Activated T-cell treated with anti-CD3 and anti-CD28 coated beads, Interleukin-2, amount 50 U/mL, for 72 hours (primary cell): Measurements from ENCODE around the gene ALOX15. TPM values are rescaled to one million over a fixed set of nuclear protein-coding genes. Genes with fewer than 3 reads are reported as not detected.
"Not testable (repeated sequence)": the region's sequence is repeated elsewhere in the genome, so short reads cannot be mapped to it uniquely, and the experiment has no call there.

Experiments
- ATAC-seq, 2 donors: fragments of 150-1000 bp; cut with Tn5 transposase; replicated peaks in 1 of 2; 2 replicates each; pipeline ENCODE4 v1.10.0; 2021; ENCODE audit warnings: moderate library complexity in 2 of 2, mild to moderate bottlenecking in 1 of 2
- DNase-seq, 2 donors: peaks; one replicate each; pipeline ENCODE4 v3.0.0; 2021 to 2022; ENCODE audit warnings: mixed read lengths in 1 of 2
- H3K27ac Mint-ChIP-seq: one replicate; pipeline ENCODE4 v1.8.0; 2022; ENCODE audit warnings: mild to moderate bottlenecking, moderate library complexity, mixed read lengths
- H3K27me3 Mint-ChIP-seq: one replicate; pipeline ENCODE4 v1.8.0; 2022; ENCODE audit warnings: low read depth, mixed read lengths
- H3K36me3 Mint-ChIP-seq, 2 donors: one replicate each; pipeline ENCODE4 v1.8.0; 2022; ENCODE audit warnings: mixed read lengths in 2 of 2, mild to moderate bottlenecking in 1 of 2; ENCODE audit not compliant: insufficient read depth in 2 of 2
- H3K4me1 Mint-ChIP-seq: one replicate; pipeline ENCODE4 v1.8.0; 2022; ENCODE audit warnings: low read depth, mixed read lengths
- H3K4me3 Mint-ChIP-seq, 2 donors: one replicate each; pipeline ENCODE4 v1.8.0; 2022; ENCODE audit warnings: mild to moderate bottlenecking in 2 of 2, mixed read lengths in 2 of 2, moderate library complexity in 2 of 2
- H3K9me3 Mint-ChIP-seq, 2 donors: one replicate each; pipeline ENCODE4 v1.8.0; 2022; ENCODE audit warnings: mixed read lengths in 2 of 2
- total RNA-seq, 2 donors: library from RNA; stranded (reverse); gene quantifications; one replicate each; pipeline ENCODE4 v1.2.3, GENCODE V29; 2022

The ALOX15 gene
- total RNA-seq, 2 donors from 2014 or later, result 0.26 TPM; not detected in 1

GRCh38 chr17:4672055-4672630 lies 30.7 kb upstream of the ALOX15 start:
- peaks cover 11% of the 10 kb centered on the region in 2 donors for H3K36me3 Mint-ChIP-seq
- H3K4me1 Mint-ChIP-seq, result no peaks in the 10 kb centered on the region
- no peak for ATAC-seq
- H3K27me3 Mint-ChIP-seq, result no peaks in the 10 kb centered on the region
- peak overlapping the region; percentile 2 for H3K27ac Mint-ChIP-seq
- H3K9me3 Mint-ChIP-seq, result no peaks in the 10 kb centered on the region
- DNase-seq, result no peak
- H3K4me3 Mint-ChIP-seq, result no peak overlapping the region

- no peak overlapping the region for H3K4me3 Mint-ChIP-seq
- H3K27ac Mint-ChIP-seq, result no peak overlapping the region
- peaks cover 4 to 9% of the 10 kb centered on the region in 2 donors for H3K36me3 Mint-ChIP-seq
- ATAC-seq, result no peak
- DNase-seq, result no peak
- H3K9me3 Mint-ChIP-seq, result no peaks in the 10 kb centered on the region
- no peaks in the 10 kb centered on the region for H3K4me1 Mint-ChIP-seq
- H3K27me3 Mint-ChIP-seq, result peaks cover 21% of the 10 kb centered on the region
These were observed 25.7 kb upstream of the ALOX15 start for GRCh38 chr17:4667166-4667565.

- ATAC-seq (no peak), DNase-seq (no peak)
- no peaks in the 10 kb centered on the region for H3K9me3 Mint-ChIP-seq
- H3K27ac Mint-ChIP-seq, result no peak overlapping the region
- no peak overlapping the region for H3K4me3 Mint-ChIP-seq
- peaks cover 1 to 6% of the 10 kb centered on the region in 2 donors for H3K36me3 Mint-ChIP-seq
- H3K4me1 Mint-ChIP-seq, result no peaks in the 10 kb centered on the region
- peaks cover 21% of the 10 kb centered on the region for H3K27me3 Mint-ChIP-seq
These were observed 24.8 kb upstream of the ALOX15 start for GRCh38 chr17:4666296-4666695.

- H3K36me3 Mint-ChIP-seq, result no peaks in the 10 kb centered on the region
- H3K4me3 Mint-ChIP-seq, result no peak overlapping the region
- no peak overlapping the region for H3K27ac Mint-ChIP-seq
- H3K4me1 Mint-ChIP-seq, result no peaks in the 10 kb centered on the region
- peaks cover 21% of the 10 kb centered on the region for H3K27me3 Mint-ChIP-seq
- ATAC-seq (no peak), DNase-seq (no peak)
- H3K9me3 Mint-ChIP-seq, result no peaks in the 10 kb centered on the region
These were observed 23.5 kb upstream of the ALOX15 start for GRCh38 chr17:4665027-4665426.

- no peaks in the 10 kb centered on the region for H3K9me3 Mint-ChIP-seq
- no peak for ATAC-seq
- H3K4me3 Mint-ChIP-seq, result no peak overlapping the region
- no peak overlapping the region for H3K27ac Mint-ChIP-seq
- H3K4me1 Mint-ChIP-seq, result peaks cover 5% of the 10 kb centered on the region
- no peak for DNase-seq
- no peaks in the 10 kb centered on the region for H3K36me3 Mint-ChIP-seq
- H3K27me3 Mint-ChIP-seq, result peaks cover 21% of the 10 kb centered on the region
These were observed 22.8 kb upstream of the ALOX15 start for GRCh38 chr17:4664230-4664629.

- no peaks in the 10 kb centered on the region for H3K9me3 Mint-ChIP-seq
- no peak for DNase-seq
- peaks cover 24% of the 10 kb centered on the region for H3K27me3 Mint-ChIP-seq
- no peaks in the 10 kb centered on the region for H3K36me3 Mint-ChIP-seq
- no peak overlapping the region for H3K27ac Mint-ChIP-seq
- peaks cover 9% of the 10 kb centered on the region for H3K4me1 Mint-ChIP-seq
- no peak for ATAC-seq
- H3K4me3 Mint-ChIP-seq, result no peak overlapping the region
These were observed 22.2 kb upstream of the ALOX15 start for GRCh38 chr17:4663711-4664110.

- H3K4me1 Mint-ChIP-seq, result peaks cover 26% of the 10 kb centered on the region
- peak overlapping the region; percentile 3 for H3K27ac Mint-ChIP-seq
- ATAC-seq, result peak; percentile 98 to 100
- H3K9me3 Mint-ChIP-seq, result no peaks in the 10 kb centered on the region
- peaks cover 0 to 3% of the 10 kb centered on the region in 2 donors for H3K36me3 Mint-ChIP-seq
- peak; percentile 71 to 83 for DNase-seq
- H3K27me3 Mint-ChIP-seq, result peaks cover 15% of the 10 kb centered on the region
- peak overlapping the region; percentile 42 to 44 for H3K4me3 Mint-ChIP-seq
These were observed 17.2 kb upstream of the ALOX15 start for GRCh38 chr17:4658478-4659305.

GRCh38 chr17:4657678-4658077 lies 16.2 kb upstream of the ALOX15 start:
- Mint-ChIP-seq H3K27me3 (peaks cover 25% of the 10 kb centered on the region), H3K27ac (peak overlapping the region; percentile 3), H3K4me1 (peaks cover 26% of the 10 kb centered on the region), H3K4me3 (peak overlapping the region; percentile 51 to 62), H3K9me3 (no peaks in the 10 kb centered on the region), H3K36me3 (peaks cover 0 to 3% of the 10 kb centered on the region in 2 donors)
- DNase-seq, result no peak
- ATAC-seq, result no peak

- H3K4me3 Mint-ChIP-seq, H3K27ac Mint-ChIP-seq, DNase-seq, H3K9me3 Mint-ChIP-seq, H3K36me3 Mint-ChIP-seq, ATAC-seq: not testable (repeated sequence)
- Mint-ChIP-seq H3K4me1 (peaks cover 26% of the 10 kb centered on the region), H3K27me3 (peaks cover 37% of the 10 kb centered on the region)
These were observed 14.5 kb upstream of the ALOX15 start for GRCh38 chr17:4655933-4656332.

GRCh38 chr17:4652997-4653396 lies 11.5 kb upstream of the ALOX15 start:
- Mint-ChIP-seq H3K36me3 (no peaks in the 10 kb centered on the region), H3K4me1 (peaks cover 9% of the 10 kb centered on the region), H3K4me3 (no peak overlapping the region), H3K9me3 (no peaks in the 10 kb centered on the region), H3K27me3 (peaks cover 46% of the 10 kb centered on the region), H3K27ac (no peak overlapping the region)
- DNase-seq (no peak), ATAC-seq (no peak)

GRCh38 chr17:4648741-4649140 lies 7.3 kb upstream of the ALOX15 start:
- ATAC-seq (no peak), DNase-seq (no peak)
- Mint-ChIP-seq H3K4me1 (no peaks in the 10 kb centered on the region), H3K27ac (no peak overlapping the region), H3K27me3 (peaks cover 71% of the 10 kb centered on the region), H3K4me3 (no peak overlapping the region), H3K36me3 (no peaks in the 10 kb centered on the region), H3K9me3 (no peaks in the 10 kb centered on the region)

GRCh38 chr17:4645642-4646041 lies 4.2 kb upstream of the ALOX15 start:
- peaks cover 75% of the 10 kb centered on the region for H3K27me3 Mint-ChIP-seq
- H3K4me3 Mint-ChIP-seq, result no peak overlapping the region
- H3K36me3 Mint-ChIP-seq, result no peaks in the 10 kb centered on the region
- no peak overlapping the region for H3K27ac Mint-ChIP-seq
- H3K9me3 Mint-ChIP-seq, result no peaks in the 10 kb centered on the region
- peaks cover 10% of the 10 kb centered on the region for H3K4me1 Mint-ChIP-seq
- ATAC-seq, result no peak
- no peak for DNase-seq

- Mint-ChIP-seq H3K27me3 (peaks cover 82% of the 10 kb centered on the region), H3K27ac (no peak overlapping the region), H3K36me3 (no peaks in the 10 kb centered on the region), H3K9me3 (no peaks in the 10 kb centered on the region), H3K4me3 (no peak overlapping the region), H3K4me1 (peaks cover 16% of the 10 kb centered on the region)
- ATAC-seq (no peak), DNase-seq (no peak)
These were observed 2.2 kb upstream of the ALOX15 start for GRCh38 chr17:4643676-4644075.
